Amygdala (tissue), 56 donors: ENCODE measurements around the gene PPM1A.

Experiments
- DNase-seq, 56 donors: peaks; one replicate each; lab custom pipeline; 2025; lab: John Stamatoyannopoulos, UW

Gene PPM1A

GRCh38 chr14:60225265-60225664 lies 23.8 kb upstream of the PPM1A start:
- no peak for DNase-seq

- DNase-seq, result peak in 1 of 56 donors; percentile 3
Measured at GRCh38 chr14:60226298-60226697, 22.7 kb upstream of the PPM1A start.

DNA sequence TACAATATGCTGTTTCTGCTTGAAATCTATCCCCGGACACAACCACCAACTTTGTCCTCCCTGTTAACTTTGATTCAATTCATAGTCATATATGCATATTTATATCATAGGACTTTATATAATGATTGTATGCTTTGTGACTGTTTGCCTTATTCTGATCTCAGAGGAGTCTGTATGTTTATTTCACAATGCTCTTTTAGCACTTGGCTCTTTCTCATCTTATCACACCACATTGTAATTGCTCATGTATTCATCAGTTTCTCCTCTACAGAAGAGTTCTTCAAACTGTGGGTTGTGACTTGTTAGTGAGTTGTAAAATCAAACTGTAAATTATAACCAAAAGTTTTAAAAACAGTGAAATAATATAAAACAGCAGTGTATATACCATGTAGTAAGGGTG lies 21.7 kb upstream of the PPM1A start:
- DNase-seq, result no peak

DNA sequence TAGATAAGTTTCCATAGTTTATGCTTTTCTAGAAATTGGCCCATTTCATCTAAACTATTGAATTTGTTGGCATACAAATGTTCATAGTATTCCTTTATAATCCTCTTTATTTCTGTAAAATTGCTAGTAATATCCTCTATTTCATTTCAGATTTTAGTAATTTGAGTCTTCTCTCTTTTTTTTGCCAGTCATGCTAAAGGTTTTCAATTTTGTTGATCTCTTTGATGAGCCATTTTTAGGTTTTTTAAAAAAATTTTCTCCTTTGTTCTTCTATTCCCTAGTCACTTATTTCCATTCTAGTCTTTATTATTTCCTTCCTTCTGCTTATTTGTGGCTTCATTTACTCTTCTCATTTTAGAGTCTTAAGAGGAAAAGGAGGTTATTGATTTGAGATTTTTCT lies 19.4 kb upstream of the PPM1A start:
- no peak for DNase-seq

- no peak for DNase-seq
Measured at GRCh38 chr14:60232185-60232584, 16.8 kb upstream of the PPM1A start.

- no peak for DNase-seq
Measured at GRCh38 chr14:60233251-60233650, 15.8 kb upstream of the PPM1A start.

GRCh38 chr14:60233891-60234290 lies 15.1 kb upstream of the PPM1A start:
- no peak for DNase-seq

DNA sequence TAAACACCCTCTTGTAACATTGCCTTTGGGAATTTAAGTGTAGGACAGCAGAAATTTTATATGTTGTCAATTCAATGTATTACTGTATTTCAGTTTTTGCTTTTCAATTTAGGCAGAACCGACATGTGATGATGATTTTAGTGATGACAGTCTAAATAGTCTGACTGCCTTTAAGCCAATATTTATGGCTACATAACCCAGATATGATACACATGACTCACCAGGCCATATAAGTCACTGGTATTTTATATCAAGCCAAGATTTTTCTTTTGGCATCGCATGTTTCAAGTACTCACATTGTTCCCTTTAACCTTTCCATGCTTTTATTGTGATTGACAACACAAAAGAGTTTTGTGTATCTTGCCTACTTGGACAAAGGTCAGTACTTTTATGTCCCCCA lies 13.6 kb upstream of the PPM1A start:
- DNase-seq, result no peak

GRCh38 chr14:60238955-60239354 lies 10.1 kb upstream of the PPM1A start:
- DNase-seq, result no peak

GRCh38 chr14:60240139-60240856 lies 8.7 kb upstream of the PPM1A start:
- no peak for DNase-seq

GRCh38 chr14:60241091-60241490 lies 7.9 kb upstream of the PPM1A start:
- DNase-seq, result no peak

DNA sequence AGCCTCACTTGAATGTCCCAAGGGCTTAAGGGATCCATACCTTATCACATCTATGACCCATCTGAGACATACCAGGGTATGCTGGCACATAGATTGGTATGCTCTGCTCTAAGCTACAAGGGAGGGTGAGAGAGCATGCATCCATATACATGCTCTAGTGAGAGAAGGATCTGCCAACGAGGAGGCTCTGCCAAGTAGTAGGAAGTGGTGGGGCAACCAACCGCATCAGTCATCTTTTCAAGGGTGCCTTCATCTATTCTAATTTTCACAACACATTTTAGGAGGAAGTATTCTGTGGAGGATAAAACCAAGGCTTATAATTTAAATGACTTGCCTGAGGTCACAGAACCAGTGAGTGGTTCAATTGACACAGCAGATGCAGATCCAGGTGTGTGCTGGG lies 6.6 kb upstream of the PPM1A start:
- DNase-seq, result no peak

DNA sequence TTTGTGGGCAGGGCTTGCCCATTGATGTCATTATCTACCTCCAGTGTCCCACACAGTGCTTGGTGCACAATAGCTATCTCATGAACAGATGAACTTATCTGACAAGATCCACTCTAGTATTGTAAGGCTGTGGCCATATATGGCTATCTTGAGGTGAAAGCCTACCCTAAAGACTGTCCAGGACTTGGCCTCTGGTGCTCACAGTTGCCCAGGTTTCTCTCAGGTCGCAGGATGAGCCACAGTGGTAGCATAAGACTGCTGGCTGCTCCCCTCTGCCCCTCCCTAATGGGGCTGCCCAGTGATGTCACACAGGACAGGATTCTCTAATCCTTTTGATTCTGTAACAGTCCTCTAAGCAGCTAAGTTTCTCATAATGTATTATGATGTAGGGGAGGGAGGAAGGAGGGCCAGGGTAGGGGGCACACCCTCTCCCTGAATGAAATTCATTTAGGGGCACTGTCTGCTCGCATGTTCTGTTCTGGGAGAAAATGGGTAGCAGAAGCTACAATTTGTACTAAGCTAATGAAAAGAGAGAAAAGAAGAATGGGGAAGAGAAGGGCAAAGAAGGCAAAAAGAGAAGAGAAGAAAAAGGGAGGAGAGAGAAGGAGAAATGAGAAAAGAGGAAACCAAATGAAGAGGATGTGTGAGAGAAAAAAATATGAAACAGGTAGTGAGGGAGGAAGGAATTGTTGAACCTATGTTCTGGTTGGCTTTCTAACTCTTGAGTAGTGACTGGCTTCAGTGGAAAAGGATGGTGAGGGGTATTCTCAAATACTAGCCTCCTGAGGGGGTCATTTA lies 3.4 kb upstream of the PPM1A start:
- DNase-seq, result no peak

GRCh38 chr14:60247994-60248696 lies 876 bp upstream of the PPM1A start:
- DNase-seq, result peak; percentile 28 to 96 (median 88)

DNA sequence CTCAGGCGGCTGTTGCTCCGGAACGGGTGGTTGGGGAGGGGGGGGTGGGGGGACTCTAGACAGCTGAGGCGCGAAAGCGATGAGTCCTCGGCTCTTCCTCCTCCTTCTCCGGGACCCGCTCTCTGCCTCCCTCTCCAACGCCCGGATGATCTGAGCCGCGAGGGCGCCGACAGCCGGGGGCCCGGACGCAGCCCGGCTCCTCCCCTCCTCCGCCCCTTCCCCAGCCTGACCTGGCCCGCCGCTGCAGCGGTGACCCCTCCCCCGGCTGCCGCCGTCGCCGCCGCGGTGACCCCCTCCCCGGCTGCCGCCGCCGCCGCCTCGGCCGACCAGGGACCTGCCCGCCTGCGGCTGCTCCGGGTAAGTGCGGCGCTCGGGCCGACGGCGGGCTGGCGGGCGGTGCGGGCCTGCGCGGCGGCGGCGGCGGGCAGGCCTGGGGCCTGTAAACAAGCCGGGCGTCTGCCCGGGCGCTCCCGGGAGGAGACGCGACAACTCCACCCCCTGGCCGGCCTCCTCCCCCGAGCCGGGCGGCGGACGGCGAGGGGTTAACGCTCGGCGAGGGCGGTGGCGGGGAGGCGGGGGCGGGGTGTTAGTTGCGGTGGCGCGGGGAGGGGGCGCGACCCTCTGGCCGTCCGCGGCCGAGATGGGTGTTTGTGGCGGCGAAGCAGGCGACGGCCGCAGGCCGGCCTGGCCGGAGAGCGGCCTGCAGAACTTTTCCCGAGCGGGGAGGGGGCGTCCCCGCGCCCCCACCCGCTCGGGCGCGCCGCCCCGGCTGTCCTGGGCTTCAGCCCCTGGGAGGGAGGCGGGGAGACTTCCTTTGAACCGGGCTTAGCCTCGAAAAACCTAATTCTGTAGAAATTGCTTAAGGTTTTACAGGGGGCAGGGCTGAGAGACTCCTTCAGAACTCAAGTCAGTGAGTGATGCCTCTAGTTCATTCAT lies 568 bp downstream of the PPM1A start:
- DNase-seq, result peak in 49 of 56 donors; percentile 15 to 79 (median 51)

- DNase-seq, result peak in 1 of 56 donors; percentile 3
Measured at GRCh38 chr14:60250257-60251035, 1.4 kb downstream of the PPM1A start.

DNA sequence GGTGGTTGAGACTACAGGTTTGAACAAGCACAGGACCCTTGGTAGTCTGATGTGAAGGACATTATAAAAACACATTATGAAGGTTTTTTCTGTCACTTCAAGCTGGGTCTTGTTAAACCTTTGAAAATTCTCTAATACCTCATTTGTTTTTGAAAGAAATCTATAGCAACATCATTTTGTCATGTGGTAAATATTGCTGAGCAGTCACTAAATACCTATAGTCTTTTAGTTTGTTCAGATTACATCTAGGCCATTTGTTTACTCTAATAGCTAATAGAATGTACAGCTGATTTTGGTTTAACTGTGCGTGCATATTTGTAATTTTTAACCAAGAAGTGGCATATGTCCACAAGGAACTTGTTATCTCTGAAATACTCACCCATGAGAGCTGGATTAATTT lies 2.9 kb downstream of the PPM1A start:
- no peak for DNase-seq

- no peak for DNase-seq
Measured at GRCh38 chr14:60252630-60253029, 3.6 kb downstream of the PPM1A start.

- no peak for DNase-seq
Measured at GRCh38 chr14:60253649-60254048, 4.6 kb downstream of the PPM1A start.

- no peak for DNase-seq
Measured at GRCh38 chr14:60254176-60254575, 5.2 kb downstream of the PPM1A start.
